Measurements from ENCODE around the gene SOBP. TPM values are rescaled to one million over a fixed set of nuclear protein-coding genes. Genes with fewer than 3 reads are reported as not detected.

Gene SOBP
- total RNA-seq, 4 donors from 2014 or later = 5.6 to 21.4 (median 18.1) TPM

DNA sequence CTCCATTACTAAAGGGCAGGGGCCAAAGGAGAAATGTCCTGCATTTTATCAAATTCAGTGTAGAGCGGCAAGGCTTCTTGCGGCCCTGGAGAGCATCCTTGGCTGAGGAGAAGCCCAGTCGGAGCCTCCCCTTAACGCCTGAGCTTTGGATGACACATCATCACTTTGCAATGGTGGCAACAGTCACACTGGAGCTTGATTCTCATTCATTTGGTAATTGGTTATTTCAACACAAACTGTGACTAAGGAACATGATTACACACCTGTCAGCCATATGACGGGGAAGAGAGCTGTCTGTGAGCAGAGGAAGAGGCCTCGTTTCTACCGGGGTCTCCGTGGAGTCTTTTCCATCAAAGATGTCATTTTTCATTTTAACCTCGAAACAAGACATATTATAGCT, 81.4 kb downstream of the SOBP start:
- no peak for DNase-seq
- TF ChIP-seq POLR2A (IDR thresholded peaks at IDR 0.05) (no peak), CTCF (IDR thresholded peaks at IDR 0.05) (no peak)
- no peaks in the 10 kb centered on the region for H3K27me3 ChIP-seq
- no peak overlapping the region for H3K27ac ChIP-seq
- H3K4me1 ChIP-seq = no peaks in the 10 kb centered on the region
- H3K36me3 ChIP-seq = no peaks in the 10 kb centered on the region
- intact Hi-C loops (cut with DNase I) = no loop called here
- no peak overlapping the region for H3K4me3 ChIP-seq (replicated peaks in 1 of 3)
- 92 to 93% methylated on average over 9 of the region's 9 CpGs for WGBS, 2 donors
- no peaks in the 10 kb centered on the region for H3K9me3 ChIP-seq

DNA sequence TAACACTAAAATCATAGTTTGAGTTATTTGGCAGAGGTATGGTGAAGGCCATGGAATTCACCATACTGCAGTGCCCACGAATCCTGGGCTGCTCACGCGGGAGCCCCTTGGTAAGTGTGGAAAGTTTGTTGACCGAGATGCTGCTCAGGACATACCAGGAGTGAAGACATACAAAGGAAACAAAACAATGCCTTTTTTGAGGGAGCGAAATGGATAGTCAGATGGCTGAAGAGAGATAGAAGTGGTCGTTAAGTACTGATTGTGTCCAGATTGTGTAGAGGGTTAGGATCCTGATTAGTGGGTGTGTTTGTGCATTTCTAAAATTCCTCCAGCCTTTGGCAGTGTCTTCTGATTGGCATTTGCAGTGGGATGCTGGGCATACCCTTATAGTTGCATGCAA, 83.0 kb downstream of the SOBP start:
- intact Hi-C loops (cut with DNase I) = no loop called here
- Histone ChIP-seq H3K4me3 (replicated peaks in 1 of 3) (no peak overlapping the region), H3K27ac (no peak overlapping the region), H3K36me3 (no peaks in the 10 kb centered on the region), H3K9me3 (no peaks in the 10 kb centered on the region), H3K27me3 (no peaks in the 10 kb centered on the region), H3K4me1 (no peaks in the 10 kb centered on the region)
- DNase-seq = no peak
- TF ChIP-seq CTCF (IDR thresholded peaks at IDR 0.05) (no peak), POLR2A (IDR thresholded peaks at IDR 0.05) (no peak)
- WGBS, 2 donors = 84 to 86% methylated on average over 6 of the region's 6 CpGs

DNA sequence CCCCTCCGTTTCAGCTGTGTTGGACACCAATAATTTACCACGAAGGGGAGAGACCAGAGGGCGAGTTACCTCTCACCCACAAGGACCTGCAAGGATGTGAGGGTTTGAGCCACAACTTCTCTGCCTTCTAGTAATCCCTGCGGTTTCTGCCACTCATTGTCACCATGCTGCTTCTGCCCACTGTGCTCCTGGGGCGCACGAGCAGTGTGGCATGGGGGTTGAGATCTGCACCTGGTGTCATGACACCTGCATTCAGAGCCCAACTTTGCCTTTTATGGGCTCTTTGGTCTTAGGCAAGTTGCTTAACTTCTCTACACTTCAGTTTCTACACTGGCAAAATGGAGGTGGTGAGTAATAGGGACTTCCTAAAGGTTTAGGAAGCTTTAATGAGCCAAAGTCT, 84.9 kb downstream of the SOBP start:
- WGBS, 2 donors = 92 to 93% methylated on average over 6 of the region's 6 CpGs
- intact Hi-C loops (cut with DNase I) = no loop called here
- H3K27me3 ChIP-seq = no peaks in the 10 kb centered on the region
- no peaks in the 10 kb centered on the region for H3K4me1 ChIP-seq
- no peaks in the 10 kb centered on the region for H3K36me3 ChIP-seq
- TF ChIP-seq POLR2A (IDR thresholded peaks at IDR 0.05) = no peak
- no peak for TF ChIP-seq CTCF (IDR thresholded peaks at IDR 0.05)
- no peaks in the 10 kb centered on the region for H3K9me3 ChIP-seq
- DNase-seq = no peak
- H3K4me3 ChIP-seq (replicated peaks in 1 of 3) = no peak overlapping the region
- no peak overlapping the region for H3K27ac ChIP-seq

DNA sequence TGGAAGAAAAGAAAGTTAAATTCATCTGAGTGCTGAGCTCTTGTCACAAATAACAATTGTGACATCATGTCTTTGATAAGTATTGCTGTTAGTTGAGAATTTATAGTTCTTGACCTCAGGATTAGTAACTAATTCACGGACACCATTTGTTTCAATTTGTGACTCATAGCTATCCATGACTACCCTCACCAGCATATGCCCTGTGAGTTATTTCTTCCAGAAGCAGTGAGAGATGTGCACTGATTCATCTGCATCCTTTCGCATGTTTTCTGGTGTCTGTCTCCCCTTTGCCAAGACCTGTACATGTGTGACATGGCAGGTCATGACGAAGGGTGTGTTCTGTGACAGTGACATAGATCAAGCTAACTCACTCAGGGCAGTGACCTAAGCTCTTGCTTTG, 86.9 kb downstream of the SOBP start:
- no peaks in the 10 kb centered on the region for H3K4me1 ChIP-seq
- WGBS, 2 donors = 97 to 98% methylated on average over 3 of the region's 3 CpGs
- TF ChIP-seq CTCF (IDR thresholded peaks at IDR 0.05) = no peak
- no peak overlapping the region for H3K27ac ChIP-seq
- no peaks in the 10 kb centered on the region for H3K36me3 ChIP-seq
- no peak for DNase-seq
- H3K27me3 ChIP-seq = no peaks in the 10 kb centered on the region
- no peaks in the 10 kb centered on the region for H3K9me3 ChIP-seq
- no peak overlapping the region for H3K4me3 ChIP-seq (replicated peaks in 1 of 3)
- intact Hi-C loops (cut with DNase I) = no loop called here

- Histone ChIP-seq H3K27ac (no peak overlapping the region), H3K36me3 (no peaks in the 10 kb centered on the region), H3K4me3 (replicated peaks in 1 of 3) (no peak overlapping the region), H3K9me3 (no peaks in the 10 kb centered on the region), H3K4me1 (no peaks in the 10 kb centered on the region), H3K27me3 (no peaks in the 10 kb centered on the region)
- intact Hi-C loops (cut with DNase I) = no loop called here
- no peak for TF ChIP-seq CTCF (IDR thresholded peaks at IDR 0.05)
- no peak for TF ChIP-seq POLR2A (IDR thresholded peaks at IDR 0.05)
- WGBS, 2 donors = 84 to 85% methylated on average over 6 of the region's 6 CpGs
- no peak for DNase-seq
These were observed 88.9 kb downstream of the SOBP start for GRCh38 chr6:107578642-107579341.

Measured in thyroid gland (tissue), 4 donors.